Skeletal muscle satellite cell (primary cell): ENCODE data around the gene SMURF1.

ENCODE experiments used
- H3K27me3 ChIP-seq: 2 replicates; pipeline ENCODE4 v1.7.0; 2013; ENCODE audit warnings: low read length; ENCODE audit not compliant: control insufficient read depth, insufficient read depth
- H3K36me3 ChIP-seq: 2 replicates; pipeline ENCODE4 v1.7.0; 2013; ENCODE audit warnings: mild to moderate bottlenecking, control low read depth, low read length; ENCODE audit not compliant: insufficient read depth
- H3K4me1 ChIP-seq: 2 replicates; pipeline ENCODE4 v1.7.0; 2013; ENCODE audit warnings: low read length; ENCODE audit not compliant: control insufficient read depth, insufficient read depth
- H3K4me2 ChIP-seq: 2 replicates; pipeline ENCODE4 v1.7.0; 2013; ENCODE audit warnings: mild to moderate bottlenecking, low read length
- H3K4me3 ChIP-seq: 2 replicates; pipeline ENCODE4 v1.7.0; 2013; ENCODE audit warnings: low read length
- H3K9ac ChIP-seq: 2 replicates; pipeline ENCODE4 v1.7.0; 2013; ENCODE audit warnings: mild to moderate bottlenecking, low read depth, low read length, moderate library complexity
- H3K9me3 ChIP-seq: replicated peaks from 2 replicates; pipeline ENCODE4 v1.7.0; 2013; ENCODE audit warnings: mild to moderate bottlenecking, control low read depth, low read length

SMURF1 gene

DNA sequence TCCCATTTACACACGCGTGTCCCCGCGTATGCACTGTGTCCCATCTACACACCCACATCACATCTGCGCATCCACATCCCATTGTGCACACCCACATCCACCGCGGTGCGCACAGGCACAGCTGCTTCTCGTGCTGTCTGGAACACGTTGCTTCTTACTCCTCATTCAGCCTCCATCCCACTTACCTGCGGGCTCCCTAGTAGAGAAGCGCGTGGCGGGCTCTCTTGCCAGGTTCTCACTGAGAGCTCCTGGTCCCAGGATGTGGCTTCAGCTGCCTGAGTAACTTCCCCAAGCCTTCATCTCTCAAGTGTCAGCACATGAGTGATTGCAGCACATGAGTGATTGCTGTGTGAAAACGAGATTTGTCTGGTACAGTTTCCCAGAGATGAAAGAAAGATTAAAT is 147.8 kb downstream of the SMURF1 start:
- peaks cover 88% of the 10 kb centered on the region for H3K36me3 ChIP-seq
- H3K9me3 ChIP-seq: no peaks in the 10 kb centered on the region
- no peak overlapping the region for H3K9ac ChIP-seq
- H3K4me3 ChIP-seq: no peak overlapping the region
- no peaks in the 10 kb centered on the region for H3K27me3 ChIP-seq
- no peaks in the 10 kb centered on the region for H3K4me1 ChIP-seq
- no peak overlapping the region for H3K4me2 ChIP-seq

DNA sequence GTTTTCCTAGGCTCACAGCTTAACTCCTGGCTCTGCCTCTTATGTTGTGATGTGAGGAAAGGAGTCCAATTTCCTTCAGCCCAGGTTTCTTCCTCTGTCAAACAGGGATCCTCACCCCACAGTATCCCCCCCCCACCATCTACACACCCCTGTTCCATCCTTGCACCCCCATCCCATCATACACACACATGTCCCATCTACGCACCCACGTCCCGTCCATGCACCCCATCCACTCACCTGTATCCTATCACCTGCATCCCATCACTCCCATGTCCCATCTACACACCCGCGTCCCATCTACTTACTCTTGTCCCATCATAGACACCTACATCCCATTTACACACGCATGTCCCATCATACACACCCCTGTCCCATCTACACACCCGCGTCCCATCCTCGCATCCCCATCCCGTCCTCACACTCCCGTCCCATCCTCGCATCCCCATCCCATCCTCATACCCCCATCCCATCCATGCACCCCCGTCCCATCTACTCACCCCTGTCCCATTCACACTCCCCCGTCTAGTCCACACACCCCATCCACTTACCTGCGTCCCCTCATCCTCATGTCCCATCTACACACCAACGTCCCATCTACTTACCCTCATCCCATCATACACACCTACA is 148.3 kb downstream of the SMURF1 start:
- H3K4me3 ChIP-seq: no peak overlapping the region
- H3K4me1 ChIP-seq: no peaks in the 10 kb centered on the region
- no peaks in the 10 kb centered on the region for H3K9me3 ChIP-seq
- peaks cover 92% of the 10 kb centered on the region for H3K36me3 ChIP-seq
- no peak overlapping the region for H3K9ac ChIP-seq
- H3K4me2 ChIP-seq: no peak overlapping the region
- no peaks in the 10 kb centered on the region for H3K27me3 ChIP-seq

DNA sequence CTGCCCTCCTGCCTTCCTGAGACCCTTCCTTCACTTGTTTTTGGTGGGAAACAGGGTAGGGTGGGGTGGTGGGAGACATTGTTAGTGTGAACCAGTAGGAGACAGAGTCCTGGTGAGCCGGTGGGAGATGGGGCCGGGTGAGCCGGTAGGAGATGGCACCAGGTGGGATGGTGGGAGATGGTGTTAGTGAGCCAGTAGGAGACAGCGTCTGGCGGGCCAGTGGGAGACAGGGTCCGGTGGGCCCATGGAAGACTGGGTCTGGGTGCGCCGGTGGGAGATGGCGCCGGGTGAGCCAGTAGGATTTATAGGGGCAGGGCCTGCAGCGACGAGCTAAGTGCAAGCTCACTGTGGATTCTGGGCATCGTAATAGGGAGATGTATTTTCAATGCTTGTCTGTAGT is 148.8 kb downstream of the SMURF1 start:
- H3K4me3 ChIP-seq: no peak overlapping the region
- H3K9ac ChIP-seq: no peak overlapping the region
- H3K4me2 ChIP-seq: no peak overlapping the region
- no peaks in the 10 kb centered on the region for H3K27me3 ChIP-seq
- H3K9me3 ChIP-seq: no peaks in the 10 kb centered on the region
- peaks cover 91% of the 10 kb centered on the region for H3K36me3 ChIP-seq
- H3K4me1 ChIP-seq: no peaks in the 10 kb centered on the region

DNA sequence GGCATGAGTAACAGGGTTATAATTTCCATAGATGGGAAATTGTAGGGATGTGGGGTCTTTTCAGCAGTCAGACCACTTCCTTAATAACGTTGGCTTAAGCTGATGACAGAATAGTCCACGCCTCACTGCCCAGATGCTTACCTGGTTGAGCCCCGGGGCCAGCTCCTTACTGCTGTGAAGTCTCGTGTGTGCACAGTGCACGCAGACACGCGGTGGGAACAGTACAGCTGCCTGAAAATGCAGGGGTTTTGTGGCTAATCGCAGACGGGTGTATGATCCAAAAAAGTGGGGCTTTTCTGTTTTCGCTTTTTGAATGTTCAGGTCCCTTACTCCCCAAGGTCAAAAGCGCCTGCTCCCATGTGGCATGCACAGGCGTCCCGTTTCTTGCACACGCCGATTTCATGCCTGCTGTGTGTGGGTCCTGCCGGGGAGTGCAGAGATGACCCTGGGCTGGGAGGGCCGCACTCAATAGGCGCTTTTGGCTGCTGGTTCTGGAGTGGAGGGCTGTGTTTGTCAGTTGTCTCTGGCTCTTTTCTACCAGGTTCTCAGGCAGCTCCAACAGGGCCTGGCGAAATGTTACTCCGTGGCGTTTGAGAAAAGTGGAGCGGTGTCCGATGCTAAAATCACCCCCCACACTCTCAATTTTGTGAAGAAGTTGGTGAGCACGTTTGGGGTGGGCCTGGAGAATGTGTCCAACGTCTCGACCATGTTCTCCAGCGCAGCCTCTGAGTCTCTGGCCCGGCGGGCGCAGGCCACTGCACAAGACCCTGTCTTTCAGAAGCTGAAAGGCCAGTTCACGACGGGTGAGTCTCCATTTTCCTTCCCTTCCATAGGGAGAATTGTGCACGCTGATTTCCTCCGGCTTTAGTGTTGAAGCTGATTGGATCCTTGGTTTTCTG is 149.6 kb downstream of the SMURF1 start:
- Histone ChIP-seq H3K9me3 (no peaks in the 10 kb centered on the region), H3K9ac (no peak overlapping the region), H3K27me3 (no peaks in the 10 kb centered on the region), H3K4me2 (no peak overlapping the region), H3K4me1 (no peaks in the 10 kb centered on the region), H3K36me3 (peaks cover 88% of the 10 kb centered on the region), H3K4me3 (no peak overlapping the region)

- Histone ChIP-seq H3K4me1 (no peaks in the 10 kb centered on the region), H3K9ac (no peak overlapping the region), H3K4me3 (no peak overlapping the region), H3K9me3 (no peaks in the 10 kb centered on the region), H3K36me3 (peaks cover 88% of the 10 kb centered on the region), H3K4me2 (no peak overlapping the region), H3K27me3 (no peaks in the 10 kb centered on the region)
Observed at GRCh38 chr7:98993024-98993897, 150.6 kb downstream of the SMURF1 start.

GRCh38 chr7:98992076-98992475 is 151.8 kb downstream of the SMURF1 start:
- no peak overlapping the region for H3K4me2 ChIP-seq
- no peaks in the 10 kb centered on the region for H3K9me3 ChIP-seq
- no peak overlapping the region for H3K9ac ChIP-seq
- no peaks in the 10 kb centered on the region for H3K27me3 ChIP-seq
- H3K4me3 ChIP-seq: no peak overlapping the region
- no peaks in the 10 kb centered on the region for H3K4me1 ChIP-seq
- H3K36me3 ChIP-seq: peaks cover 91% of the 10 kb centered on the region

DNA sequence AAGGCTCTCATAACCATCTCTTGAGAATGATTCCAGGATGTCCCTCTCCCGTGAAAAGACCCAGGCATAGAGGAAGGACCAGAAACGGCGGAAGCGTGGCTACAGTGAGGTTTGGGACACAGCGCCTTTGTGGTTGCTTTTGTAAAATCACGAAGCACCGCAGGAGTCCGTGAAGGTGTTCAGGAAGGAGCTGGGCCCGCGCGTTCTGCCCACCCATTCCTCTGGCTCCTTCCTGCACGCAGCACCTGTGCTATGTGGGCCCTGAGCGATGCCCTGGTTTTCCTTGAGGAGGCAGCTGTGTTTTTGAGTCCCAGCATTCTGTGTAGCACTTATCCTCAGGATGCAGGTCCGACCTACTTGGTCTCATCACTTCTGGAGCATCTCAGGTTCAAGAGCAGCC is 152.8 kb downstream of the SMURF1 start:
- H3K36me3 ChIP-seq: peaks cover 91% of the 10 kb centered on the region
- no peaks in the 10 kb centered on the region for H3K9me3 ChIP-seq

GRCh38 chr7:98990356-98990755 is 153.6 kb downstream of the SMURF1 start:
- Histone ChIP-seq H3K4me2 (no peak overlapping the region), H3K4me3 (no peak overlapping the region), H3K36me3 (peaks cover 93% of the 10 kb centered on the region)

More for the DNA sequence above, 152.8 kb downstream of the SMURF1 start:
- Histone ChIP-seq H3K9ac (no peak overlapping the region), H3K4me3 (no peak overlapping the region), H3K4me1 (no peaks in the 10 kb centered on the region), H3K27me3 (no peaks in the 10 kb centered on the region), H3K4me2 (no peak overlapping the region)

DNA sequence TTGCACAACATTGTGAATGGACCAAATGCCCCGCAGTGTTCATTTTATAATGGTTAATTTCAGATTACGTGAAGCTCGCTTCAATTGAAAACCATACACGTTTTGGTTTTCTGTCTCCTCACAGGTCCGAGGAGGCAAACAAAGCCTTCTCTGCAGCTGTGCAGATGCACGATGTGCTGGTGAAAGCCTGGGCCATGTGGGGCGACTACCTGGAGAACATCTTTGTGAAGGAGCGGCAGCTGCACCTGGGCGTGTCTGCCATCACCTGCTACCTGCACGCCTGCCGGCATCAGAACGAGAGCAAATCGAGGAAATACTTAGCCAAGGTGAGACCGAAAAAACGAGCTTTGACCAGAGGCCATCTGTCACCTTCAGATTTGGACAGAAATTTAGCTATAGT is 155.3 kb downstream of the SMURF1 start:
- H3K9ac ChIP-seq: no peak overlapping the region
- H3K9me3 ChIP-seq: no peaks in the 10 kb centered on the region
- no peaks in the 10 kb centered on the region for H3K4me1 ChIP-seq
- H3K4me2 ChIP-seq: no peak overlapping the region
- no peak overlapping the region for H3K4me3 ChIP-seq
- peaks cover 88% of the 10 kb centered on the region for H3K36me3 ChIP-seq
- H3K27me3 ChIP-seq: no peaks in the 10 kb centered on the region

More at GRCh38 chr7:98990356-98990755, 153.6 kb downstream of the SMURF1 start:
- Histone ChIP-seq H3K9ac (no peak overlapping the region), H3K9me3 (no peaks in the 10 kb centered on the region), H3K27me3 (no peaks in the 10 kb centered on the region), H3K4me1 (no peaks in the 10 kb centered on the region)

DNA sequence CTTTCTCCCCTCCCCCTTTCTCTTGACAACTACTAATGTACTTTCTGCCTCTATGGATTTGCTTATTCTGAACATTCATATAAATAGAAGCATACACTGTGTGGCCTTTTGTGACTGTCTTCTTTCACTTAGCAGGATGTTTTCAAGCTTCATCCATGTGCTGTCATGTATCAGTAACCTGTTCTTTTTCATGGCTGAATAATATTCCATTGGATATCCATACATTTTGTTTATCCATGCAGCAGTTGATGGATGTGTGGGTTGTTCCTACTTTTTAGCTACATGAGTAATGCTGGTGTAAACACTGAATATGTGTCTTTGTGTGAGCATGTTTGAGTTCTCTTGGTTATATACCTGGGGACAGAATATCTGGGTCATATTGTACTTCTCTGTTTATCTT is 158.0 kb downstream of the SMURF1 start:
- Histone ChIP-seq H3K9me3 (no peaks in the 10 kb centered on the region), H3K9ac (no peak overlapping the region), H3K27me3 (no peaks in the 10 kb centered on the region), H3K36me3 (peaks cover 85% of the 10 kb centered on the region), H3K4me1 (no peaks in the 10 kb centered on the region), H3K4me2 (no peak overlapping the region), H3K4me3 (no peak overlapping the region)

DNA sequence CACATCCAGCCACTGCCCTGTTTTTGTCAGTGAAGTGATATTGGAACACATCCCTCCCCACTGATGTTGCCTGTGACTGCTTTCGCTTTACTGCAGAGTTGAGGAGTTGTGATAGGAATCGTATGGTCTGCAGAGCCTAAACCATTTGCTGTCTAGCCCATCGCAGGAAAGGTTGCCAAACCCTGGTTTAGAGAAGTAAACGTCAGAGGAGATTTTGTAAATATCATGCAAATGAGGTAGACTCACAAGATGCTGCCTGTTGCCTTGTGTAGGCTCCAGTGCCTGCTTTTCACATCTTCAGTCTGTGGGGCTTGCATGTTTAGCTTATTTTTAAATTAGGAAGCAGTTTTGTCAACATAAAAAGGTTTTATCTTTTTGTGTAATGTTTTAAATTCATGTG is 158.5 kb downstream of the SMURF1 start:
- Histone ChIP-seq H3K27me3 (no peaks in the 10 kb centered on the region), H3K36me3 (peaks cover 87% of the 10 kb centered on the region), H3K4me3 (no peak overlapping the region), H3K4me2 (no peak overlapping the region), H3K4me1 (no peaks in the 10 kb centered on the region), H3K9ac (no peak overlapping the region), H3K9me3 (no peaks in the 10 kb centered on the region)
